ENCODE results near the gene SKAP2. TPM values are rescaled to one million over a fixed set of nuclear protein-coding genes. Genes with fewer than 3 reads are reported as not detected.

SKAP2 gene
- total and polyA plus RNA-seq, 2 experiments from 2014 or later, result 2.5 to 4.4 TPM

DNA sequence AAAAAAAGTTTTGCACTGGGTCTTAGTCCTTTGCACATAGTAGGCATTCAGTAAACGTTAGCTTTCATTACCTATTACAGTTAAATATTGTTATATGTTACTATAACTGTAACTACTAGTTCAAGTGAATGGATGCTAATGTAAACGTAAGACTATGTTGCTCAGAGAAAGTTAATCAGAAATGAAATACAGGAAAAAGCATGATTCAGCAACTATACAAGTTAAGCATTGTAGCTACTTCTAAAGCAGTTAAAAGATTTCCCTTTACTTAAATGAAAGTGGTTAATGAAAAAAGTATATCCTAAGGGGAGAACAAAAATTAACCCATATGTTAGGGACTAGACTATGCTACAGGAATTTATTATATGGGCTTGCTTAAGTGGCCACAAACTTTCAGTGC, 121.2 kb downstream of the SKAP2 start (continued):
- no peak for TF ChIP-seq ZNF462 (CRISPR knock-in tag; IDR thresholded peaks at IDR 0.05)
- no peak for TF ChIP-seq EZH2 (IDR thresholded peaks at IDR 0.05; ENCODE audit: low read depth, unreplicated experiment)
- no peak for TF ChIP-seq CREB1 (CRISPR knock-in tag; IDR thresholded peaks at IDR 0.05; ENCODE audit: low read depth)
- no peak for TF ChIP-seq ZNF331 (CRISPR knock-in tag; IDR thresholded peaks at IDR 0.05; ENCODE audit: low read depth)
- TF ChIP-seq EZH2phosphoT487 (IDR thresholded peaks at IDR 0.05; ENCODE audit: unreplicated experiment), result no peak
- no peak for TF ChIP-seq ZNF114 (CRISPR knock-in tag; IDR thresholded peaks at IDR 0.05)
- TF ChIP-seq REST (IDR thresholded peaks at IDR 0.05; ENCODE audit: unreplicated experiment), result no peak
- no peak for TF ChIP-seq NANOG (IDR thresholded peaks at IDR 0.05; ENCODE audit: borderline replicate concordance)
- TF ChIP-seq POLR2AphosphoS5 (IDR thresholded peaks at IDR 0.05; ENCODE audit: low read depth), result no peak
- no peak for TF ChIP-seq JUNB (IDR thresholded peaks at IDR 0.05; ENCODE audit: unreplicated experiment)

All from GM23338 (cell line).